Posterior cingulate gyrus (tissue), 11 donors: Measurements from ENCODE around the gene RNF144B.
A peak's percentile ranks its signal among the peaks of the same experiment; 100 is the strongest.

ENCODE experiments used
- DNase-seq, 10 donors: peaks; one replicate each; pipeline versions ENCODE4 v3.0.0 to v3.0.0-alpha.2; 2020 to 2021; ENCODE audit warnings: mixed read lengths in 3 of 10
- intact Hi-C: fragments of 100-400 bp; cut with DNase I; formaldehyde crosslinking; loops from one replicate; pipeline ENCODE4 v1.15.1; 2023

Gene RNF144B

GRCh38 chr6:18473755-18474154 lies 86.6 kb downstream of the RNF144B start:
- no peak for DNase-seq
- intact Hi-C loops, result no loop called here

GRCh38 chr6:18477301-18477941 lies 90.3 kb downstream of the RNF144B start:
- DNase-seq, result no peak
- intact Hi-C loops, result no loop called here

- DNase-seq, result no peak
- intact Hi-C loops, result no loop called here
These were observed 91.5 kb downstream of the RNF144B start for GRCh38 chr6:18478610-18479009.

GRCh38 chr6:18481870-18482269 lies 94.7 kb downstream of the RNF144B start:
- DNase-seq, result no peak
- intact Hi-C loops, result no loop called here

GRCh38 chr6:18485660-18486435 lies 98.7 kb downstream of the RNF144B start:
- intact Hi-C loops, result no loop called here
- DNase-seq, result no peak

GRCh38 chr6:18488004-18488403 lies 100.9 kb downstream of the RNF144B start:
- no peak for DNase-seq
- intact Hi-C loops, result no loop called here

GRCh38 chr6:18488526-18489270 lies 101.5 kb downstream of the RNF144B start:
- DNase-seq, result no peak
- intact Hi-C loops, result no loop called here

GRCh38 chr6:18489335-18489734 lies 102.2 kb downstream of the RNF144B start:
- intact Hi-C loops, result no loop called here
- no peak for DNase-seq

GRCh38 chr6:18491308-18492045 lies 104.3 kb downstream of the RNF144B start:
- intact Hi-C loops, result no loop called here
- no peak for DNase-seq

- DNase-seq, result no peak
- intact Hi-C loops, result no loop called here
These were observed 105.8 kb downstream of the RNF144B start for GRCh38 chr6:18492972-18493371.

- intact Hi-C loops, result no loop called here
- no peak for DNase-seq
These were observed 106.3 kb downstream of the RNF144B start for GRCh38 chr6:18493382-18493891.

- DNase-seq, result no peak
- intact Hi-C loops, result no loop called here
These were observed 106.8 kb downstream of the RNF144B start for GRCh38 chr6:18493925-18494324.

- intact Hi-C loops, result no loop called here
- no peak for DNase-seq
These were observed 108.1 kb downstream of the RNF144B start for GRCh38 chr6:18495236-18495635.

- intact Hi-C loops, result no loop called here
- DNase-seq, result no peak
These were observed 109.3 kb downstream of the RNF144B start for GRCh38 chr6:18496462-18496861.

- intact Hi-C loops, result no loop called here
- no peak for DNase-seq
These were observed 109.9 kb downstream of the RNF144B start for GRCh38 chr6:18497006-18497405.

- intact Hi-C loops, result no loop called here
- DNase-seq, result no peak
These were observed 111.3 kb downstream of the RNF144B start for GRCh38 chr6:18498408-18498807.

GRCh38 chr6:18500921-18501662 lies 113.9 kb downstream of the RNF144B start:
- DNase-seq, result peak in 1 of 10 donors; percentile 60
- intact Hi-C loops, result loop anchor here (10.0 kb wide), 1 partner anchor 1346 kb away; no protein-coding TSS in a partner anchor

GRCh38 chr6:18501663-18502013 lies 114.5 kb downstream of the RNF144B start:
- intact Hi-C loops, result loop anchor here (10.0 kb wide), 1 partner anchor 1347 kb away; no protein-coding TSS in a partner anchor

GRCh38 chr6:18503206-18503592 lies 116.0 kb downstream of the RNF144B start:
- no peak for DNase-seq
- intact Hi-C loops, result loop anchor here (10.0 kb wide), 1 partner anchor 1348 kb away; no protein-coding TSS in a partner anchor

More at GRCh38 chr6:18501663-18502013, 114.5 kb downstream of the RNF144B start:
- peak in 3 of 10 donors; percentile 16 to 69 (median 61) for DNase-seq
